ENCODE measurements around the gene LY6G6F.
A peak's percentile ranks its signal among the peaks of the same experiment; 100 is the strongest.
"Not testable (repeated sequence)": the region's sequence is repeated elsewhere in the genome, so short reads cannot be mapped to it uniquely, and the experiment has no call there.

The LY6G6F gene

DNA sequence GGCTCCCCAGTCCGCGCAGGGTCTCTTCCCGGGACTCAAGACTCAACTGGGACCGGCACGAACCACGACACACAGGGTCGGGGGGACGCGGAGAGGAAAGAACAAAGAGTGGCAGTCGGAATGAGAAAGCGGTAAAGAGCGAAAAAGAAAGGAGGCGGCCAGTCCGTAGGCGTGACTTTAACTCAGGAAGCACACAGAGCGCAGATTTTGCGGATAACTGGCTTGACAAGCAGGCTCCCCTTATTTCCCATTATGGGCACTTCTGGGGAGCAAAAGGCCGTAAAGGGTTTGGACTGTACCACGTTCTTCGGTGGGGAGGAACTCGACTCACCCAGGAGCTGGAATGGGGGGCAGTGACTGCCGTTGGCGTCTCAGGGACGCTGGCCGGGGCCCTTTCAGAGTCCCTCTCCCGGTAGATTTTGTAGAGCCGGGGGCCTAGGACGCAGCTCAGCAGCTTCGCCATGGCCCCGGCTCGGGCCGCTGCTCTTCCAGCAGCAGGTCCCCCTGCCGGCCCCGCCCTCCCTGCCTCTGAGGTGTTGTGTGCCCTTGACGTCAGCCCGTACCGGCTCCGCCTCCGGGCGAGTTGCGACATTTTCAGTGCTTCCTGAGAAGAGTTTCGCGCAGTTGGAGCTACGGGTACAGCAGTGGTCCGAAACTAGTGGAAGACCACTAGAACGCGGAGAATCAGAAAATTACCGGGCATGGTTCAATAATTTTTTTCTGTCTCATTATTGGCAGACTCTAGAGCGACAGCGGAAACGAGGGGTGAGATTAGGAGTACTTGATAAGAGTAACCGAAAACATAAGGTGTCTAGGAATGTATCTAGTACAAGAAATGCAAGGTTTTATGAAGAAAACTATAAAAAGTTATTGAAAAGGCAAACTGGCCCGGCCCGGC is 3.6 kb upstream of the LY6G6F start, which contains the start of gene ABHD16A:
ABHD16A (minus strand) TSS at position 506 of the 898 bp plus-strand sequence; CDS start at position 463, 43 bp downstream.
- DNase-seq = peak; percentile 98

DNA sequence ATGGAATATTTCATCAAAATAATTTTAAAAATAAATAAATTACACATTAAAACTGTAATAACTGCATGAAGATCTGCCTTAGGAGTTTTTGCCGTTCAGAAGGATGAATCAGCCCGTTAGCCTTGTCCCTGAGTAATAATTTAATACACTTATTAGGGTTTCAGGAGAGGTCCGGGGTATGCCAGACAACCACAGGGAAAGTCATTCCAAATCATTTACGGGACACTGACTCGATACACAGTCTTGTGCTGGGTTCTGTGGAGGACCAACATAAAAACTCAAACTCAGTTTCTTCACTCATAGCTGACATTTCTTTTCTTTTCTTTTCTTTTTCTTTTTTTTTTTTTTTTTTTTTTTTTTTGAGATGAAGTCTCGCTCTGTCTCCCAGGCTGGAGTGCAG is 735 bp upstream of the LY6G6F start:
- DNase-seq = no peak

DNA sequence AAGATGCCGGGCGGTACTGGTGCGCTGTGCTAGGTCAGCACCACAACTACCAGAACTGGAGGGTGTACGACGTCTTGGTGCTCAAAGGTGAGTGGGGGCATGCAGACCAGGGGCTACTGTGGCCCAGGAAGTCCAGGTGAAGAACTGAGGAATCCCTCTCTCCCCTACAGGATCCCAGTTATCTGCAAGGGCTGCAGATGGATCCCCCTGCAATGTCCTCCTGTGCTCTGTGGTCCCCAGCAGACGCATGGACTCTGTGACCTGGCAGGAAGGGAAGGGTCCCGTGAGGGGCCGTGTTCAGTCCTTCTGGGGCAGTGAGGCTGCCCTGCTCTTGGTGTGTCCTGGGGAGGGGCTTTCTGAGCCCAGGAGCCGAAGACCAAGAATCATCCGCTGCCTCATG is 1.0 kb downstream of the LY6G6F start:
- DNase-seq = no peak

DNA sequence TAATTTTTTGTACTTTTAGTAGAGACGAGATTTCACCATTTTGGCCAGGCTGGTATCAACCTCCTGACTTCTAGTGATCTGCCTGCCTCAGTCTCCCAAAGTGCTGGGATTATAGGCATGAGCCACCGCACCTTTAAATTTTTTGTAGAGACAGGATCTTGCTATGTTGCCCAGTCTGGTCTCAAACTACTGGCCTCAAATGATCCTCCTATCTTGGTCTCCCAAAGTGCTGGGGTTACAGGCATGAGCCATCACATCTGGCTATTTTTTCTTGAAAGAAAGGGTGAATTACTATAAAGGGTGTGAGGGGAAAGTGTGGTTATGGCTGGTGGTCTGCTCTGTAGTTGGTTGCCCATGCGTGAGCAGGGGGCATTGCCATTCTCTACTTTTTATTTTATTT is 1.6 kb downstream of the LY6G6F start:
- no peak for DNase-seq

DNA sequence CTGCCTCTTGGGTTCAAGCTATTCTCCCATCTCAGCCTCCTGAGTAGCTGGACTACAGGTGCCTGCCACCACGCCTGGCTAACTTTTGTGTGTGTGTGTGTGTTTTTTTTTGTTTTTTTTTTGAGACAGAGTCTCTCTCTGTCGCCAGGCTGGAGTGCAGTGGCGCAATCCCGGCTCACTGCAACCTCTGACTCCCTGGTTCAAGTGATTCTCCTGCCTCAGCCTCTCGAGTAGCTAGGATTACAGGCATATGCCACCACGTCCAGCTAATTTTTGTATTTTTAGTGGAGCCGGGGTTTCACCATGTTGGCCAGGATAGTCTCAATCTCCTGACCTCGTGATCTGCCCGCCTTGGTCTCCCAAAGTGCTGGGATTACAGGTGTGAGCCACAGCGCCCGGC is 2.5 kb downstream of the LY6G6F start:
- DNase-seq = not testable (repeated sequence)

DNA sequence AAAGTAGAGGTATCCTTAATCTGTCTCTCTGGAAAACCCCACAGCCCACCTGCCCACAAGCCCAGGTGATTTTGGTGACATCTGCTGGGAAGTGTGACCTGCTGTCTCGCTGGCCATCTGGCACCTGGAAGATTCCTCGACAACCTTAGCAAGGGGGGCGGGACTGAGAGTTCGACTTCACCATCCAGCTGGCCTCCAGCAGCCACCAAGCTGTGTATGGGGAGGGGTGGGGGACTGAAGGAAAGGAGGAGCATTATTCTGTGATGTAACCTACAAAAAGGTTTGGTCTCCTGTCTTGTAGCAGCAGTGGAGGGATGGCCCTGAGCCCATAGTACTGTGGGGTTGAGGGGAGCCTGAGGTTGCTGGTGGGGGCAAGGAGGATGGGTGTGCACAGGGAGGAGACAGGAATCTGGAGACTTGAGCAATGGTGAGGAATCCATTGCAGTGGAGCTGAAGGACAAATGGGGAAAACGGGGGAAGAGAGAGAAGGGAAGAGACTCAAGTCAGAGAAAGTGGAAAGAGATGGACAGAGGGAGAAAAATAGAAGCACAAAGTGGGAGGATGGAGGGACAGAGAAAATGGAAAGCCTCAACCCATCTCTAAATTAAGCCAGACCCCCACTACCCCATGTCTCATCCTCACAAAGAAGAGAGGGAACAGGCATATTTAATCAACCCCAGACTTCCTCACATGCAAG is 4.0 kb downstream of the LY6G6F start:
- DNase-seq = no peak

DNA sequence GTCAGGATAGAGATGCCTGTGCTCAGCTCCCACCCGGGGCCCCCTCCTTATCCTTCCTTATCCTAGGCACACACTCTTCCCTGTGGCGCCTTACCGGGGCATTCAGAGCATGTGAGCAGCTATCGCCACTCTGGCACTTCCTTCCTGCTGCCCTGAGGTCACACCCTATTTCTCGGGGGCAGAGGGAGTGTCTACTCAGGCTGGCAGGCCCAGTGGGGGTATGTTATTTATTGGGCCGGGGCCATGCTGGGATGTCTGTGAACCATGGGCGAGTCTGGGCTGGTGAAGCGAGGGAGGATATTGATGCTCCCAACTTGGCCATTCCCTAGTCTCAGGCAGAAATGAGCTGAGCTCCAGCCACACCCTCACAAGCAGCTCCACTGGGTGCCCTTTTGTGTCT is 4.6 kb downstream of the LY6G6F start:
- no peak for DNase-seq

DNA sequence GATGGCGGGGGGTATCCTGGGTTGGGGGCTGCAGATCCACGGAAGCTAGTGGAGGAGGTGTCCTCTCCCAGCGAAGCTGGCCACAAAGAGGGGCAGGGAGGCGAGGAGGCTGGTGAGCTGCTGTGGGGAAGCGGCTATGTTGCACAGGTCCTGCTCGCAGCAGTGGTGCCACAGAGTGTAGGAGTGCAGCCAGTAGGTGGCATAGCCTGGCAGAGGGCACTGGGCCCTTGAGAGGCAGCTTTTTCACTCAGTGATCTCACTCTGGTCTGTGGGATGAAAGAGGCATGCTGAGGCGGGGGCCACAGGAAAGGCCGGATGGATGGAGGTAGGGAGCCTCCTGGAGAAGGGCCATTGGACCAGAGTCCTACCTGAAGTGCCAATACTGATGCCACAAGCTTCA is 5.6 kb downstream of the LY6G6F start:
- no peak for DNase-seq

DNA sequence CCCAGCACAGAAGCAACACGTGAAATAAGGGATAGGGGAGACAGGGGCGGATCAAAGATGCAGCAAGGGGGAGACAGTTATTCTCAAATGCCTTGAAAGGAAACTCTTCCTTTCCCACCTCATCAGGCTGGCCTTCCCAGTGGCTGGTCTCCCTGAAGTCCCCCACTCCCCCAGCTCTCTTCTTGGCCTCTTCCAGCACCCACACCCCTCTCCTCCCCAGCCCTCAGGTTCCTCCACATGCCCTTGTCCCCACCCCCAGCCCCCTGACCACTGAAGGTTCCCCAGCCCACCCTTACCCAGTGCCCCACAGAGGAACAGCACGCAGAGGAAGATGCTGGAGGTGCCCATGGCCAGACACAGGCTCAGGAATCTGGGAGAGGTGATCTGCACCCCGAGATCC is 6.8 kb downstream of the LY6G6F start:
- no peak for DNase-seq

DNA sequence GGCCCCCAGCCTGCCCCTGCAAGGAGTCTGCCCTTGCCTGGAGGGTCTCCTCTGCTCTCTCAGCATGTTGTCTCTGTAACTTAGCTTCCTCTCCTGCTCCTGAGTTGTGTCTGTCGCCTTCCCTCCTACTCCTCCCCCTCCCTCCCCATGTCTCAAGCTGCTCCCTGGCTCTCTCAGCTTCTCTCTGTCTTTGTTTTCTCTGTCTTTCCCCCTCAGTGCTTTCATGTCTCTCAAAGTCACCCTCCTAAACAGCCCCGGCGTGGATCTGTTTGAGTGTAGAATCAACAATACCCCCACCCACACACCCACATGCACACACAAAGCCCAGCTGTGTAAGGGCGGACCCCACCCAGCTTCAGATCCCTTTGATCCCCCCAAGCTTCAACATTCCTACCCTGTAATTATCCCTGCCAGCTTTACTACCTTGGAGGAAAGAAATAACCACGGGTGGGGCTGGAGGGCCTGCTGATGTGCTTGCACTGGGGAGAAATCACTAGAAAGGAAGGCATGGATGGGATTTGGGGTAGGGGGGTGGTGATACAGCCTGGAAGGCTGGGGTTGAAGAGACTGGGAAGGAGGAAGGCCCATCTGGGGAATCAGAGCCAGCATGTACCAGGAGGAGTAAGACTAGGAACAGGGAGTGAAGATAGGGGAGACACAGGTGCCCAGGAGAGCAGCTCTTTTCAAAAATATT is 7.5 kb downstream of the LY6G6F start:
- DNase-seq = no peak

DNA sequence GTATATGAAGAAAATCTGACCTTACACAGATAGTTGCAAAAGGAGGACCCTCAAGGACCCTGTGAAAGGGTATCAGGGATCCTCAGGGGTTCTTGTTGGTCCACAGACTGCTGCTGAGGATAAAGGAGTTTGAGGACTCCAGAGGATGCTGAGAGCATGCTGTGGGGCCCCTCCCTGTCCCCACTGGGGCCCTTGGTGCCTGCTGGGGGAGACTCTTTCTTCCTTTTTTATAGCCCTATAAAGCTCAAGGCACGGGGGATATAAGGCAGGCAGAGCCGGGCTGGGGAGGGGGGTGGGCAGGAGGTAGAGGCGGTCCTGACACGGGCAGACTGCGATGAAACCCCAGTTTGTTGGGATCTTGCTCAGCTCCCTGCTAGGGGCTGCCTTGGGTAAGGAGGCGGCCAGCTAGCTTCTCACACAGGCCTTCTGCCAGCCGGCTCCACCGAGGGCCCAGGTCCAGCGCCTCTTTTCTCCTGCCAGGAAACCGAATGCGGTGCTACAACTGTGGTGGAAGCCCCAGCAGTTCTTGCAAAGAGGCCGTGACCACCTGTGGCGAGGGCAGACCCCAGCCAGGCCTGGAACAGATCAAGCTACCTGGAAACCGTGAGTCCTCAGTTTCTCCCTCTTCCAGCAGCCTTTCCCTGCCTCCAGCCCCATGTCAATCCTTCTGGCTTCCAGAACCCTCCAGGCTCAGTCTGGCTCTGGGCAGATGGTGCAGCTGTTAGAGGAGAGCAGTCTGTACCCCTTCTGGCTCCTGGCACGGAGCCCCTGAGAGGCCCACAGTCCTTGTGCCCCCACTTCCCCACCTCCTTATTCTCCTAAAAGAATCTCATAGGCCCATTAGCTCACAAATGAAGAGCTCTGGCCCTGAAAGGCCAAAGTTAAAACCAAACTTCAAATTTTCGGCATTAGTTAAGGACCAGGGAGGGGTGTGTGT is 8.6 kb downstream of the LY6G6F start, which contains the start of gene LY6G6D:
LY6G6D (plus strand) TSS at position 327 of the 937 bp plus-strand sequence; CDS start at position 335, 8 bp downstream.
- DNase-seq = no peak

DNA sequence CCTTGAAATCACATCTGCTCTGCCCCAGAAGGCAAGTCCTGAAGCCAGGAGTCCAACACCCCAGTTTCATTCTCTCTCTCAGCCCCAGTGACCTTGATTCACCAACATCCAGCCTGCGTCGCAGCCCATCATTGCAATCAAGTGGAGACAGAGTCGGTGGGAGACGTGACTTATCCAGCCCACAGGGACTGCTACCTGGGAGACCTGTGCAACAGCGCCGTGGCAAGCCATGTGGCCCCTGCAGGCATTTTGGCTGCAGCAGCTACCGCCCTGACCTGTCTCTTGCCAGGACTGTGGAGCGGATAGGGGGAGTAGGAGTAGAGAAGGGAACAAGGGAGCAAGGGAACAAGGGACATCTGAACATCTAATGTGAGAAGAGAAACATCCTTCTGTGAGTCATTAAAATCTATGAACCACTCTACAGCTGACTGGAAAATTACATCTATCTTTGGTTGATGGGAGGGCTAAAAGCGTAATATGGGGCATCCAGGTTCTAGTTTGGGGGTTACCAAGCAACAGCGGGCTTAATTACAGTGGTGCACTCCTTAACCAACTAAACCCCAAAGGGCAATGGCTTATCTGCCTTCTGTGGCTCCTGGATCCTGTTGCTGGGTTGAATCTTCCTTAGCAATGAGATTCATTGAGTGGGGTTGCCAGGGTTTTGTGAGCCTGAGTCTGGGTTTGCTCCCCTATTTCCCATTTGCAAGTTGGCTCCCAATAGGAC is 11.0 kb downstream of the LY6G6F start:
- DNase-seq = no peak

DNA sequence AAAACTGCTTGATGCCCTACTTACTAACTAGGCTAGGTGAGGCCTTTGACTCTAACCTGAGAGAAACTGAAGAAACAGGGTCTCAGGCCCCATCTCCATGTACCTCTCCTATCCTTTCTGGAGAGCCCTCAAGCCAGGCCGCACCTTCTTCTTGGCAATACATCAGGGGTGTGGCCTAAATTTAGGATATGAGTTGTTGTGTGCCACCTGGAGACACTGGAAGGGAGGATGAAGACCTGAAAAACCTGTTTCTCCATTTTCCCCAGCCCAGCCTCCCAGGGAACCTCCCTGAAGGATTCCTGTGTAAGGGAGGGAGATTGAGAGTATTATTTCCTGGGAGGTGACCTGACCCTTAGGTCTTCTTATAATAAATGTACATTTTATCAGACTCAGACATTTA is 11.6 kb downstream of the LY6G6F start:
- DNase-seq = no peak

DNA sequence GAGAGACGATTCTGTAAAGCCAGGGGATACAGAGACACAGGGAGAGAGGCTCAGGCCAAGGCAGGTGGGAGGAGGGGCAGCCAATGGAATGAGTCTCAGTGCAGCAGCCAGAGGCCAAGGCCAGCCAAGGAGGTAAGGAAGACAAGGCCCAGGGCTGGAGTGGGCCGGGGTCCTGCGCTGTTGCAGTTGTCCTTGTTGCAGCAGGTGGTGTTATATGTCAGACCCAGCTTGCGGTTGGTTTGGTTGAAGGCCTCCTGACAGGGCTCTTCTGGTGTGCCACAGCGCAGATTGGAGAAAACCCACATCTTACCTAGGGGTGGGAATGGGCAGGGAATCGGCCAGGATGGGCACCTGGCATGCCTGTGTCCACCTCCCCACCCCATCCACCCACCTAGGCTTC is 12.3 kb downstream of the LY6G6F start:
- no peak for DNase-seq

DNA sequence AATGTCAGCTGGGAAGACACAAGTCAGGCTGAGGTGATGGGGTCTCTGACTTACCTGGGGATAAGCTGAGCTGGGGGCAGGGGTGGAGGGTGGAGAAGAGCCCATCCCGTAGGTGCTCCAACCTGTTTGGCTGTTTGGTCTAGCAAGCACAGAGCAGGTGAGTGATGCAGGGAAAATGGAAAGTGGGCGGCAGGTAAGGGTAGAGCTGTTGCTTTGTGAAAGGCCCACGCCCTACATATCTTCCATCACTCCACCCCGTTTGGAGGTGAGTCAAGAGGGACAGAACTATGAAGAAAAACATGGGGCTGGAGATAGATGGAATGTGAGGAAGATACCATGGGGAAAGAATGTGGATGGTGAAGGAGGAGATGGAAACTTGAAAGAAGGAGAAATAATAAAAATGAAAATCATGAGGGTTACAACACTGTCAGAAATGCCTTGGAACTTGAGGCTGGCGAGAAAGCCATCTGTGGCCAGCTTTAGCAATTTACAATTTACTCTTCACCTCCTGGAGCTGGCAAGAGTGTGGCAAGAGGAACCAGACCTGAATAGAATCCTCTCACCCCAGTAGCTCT is 13.6 kb downstream of the LY6G6F start:
- DNase-seq = no peak

DNA sequence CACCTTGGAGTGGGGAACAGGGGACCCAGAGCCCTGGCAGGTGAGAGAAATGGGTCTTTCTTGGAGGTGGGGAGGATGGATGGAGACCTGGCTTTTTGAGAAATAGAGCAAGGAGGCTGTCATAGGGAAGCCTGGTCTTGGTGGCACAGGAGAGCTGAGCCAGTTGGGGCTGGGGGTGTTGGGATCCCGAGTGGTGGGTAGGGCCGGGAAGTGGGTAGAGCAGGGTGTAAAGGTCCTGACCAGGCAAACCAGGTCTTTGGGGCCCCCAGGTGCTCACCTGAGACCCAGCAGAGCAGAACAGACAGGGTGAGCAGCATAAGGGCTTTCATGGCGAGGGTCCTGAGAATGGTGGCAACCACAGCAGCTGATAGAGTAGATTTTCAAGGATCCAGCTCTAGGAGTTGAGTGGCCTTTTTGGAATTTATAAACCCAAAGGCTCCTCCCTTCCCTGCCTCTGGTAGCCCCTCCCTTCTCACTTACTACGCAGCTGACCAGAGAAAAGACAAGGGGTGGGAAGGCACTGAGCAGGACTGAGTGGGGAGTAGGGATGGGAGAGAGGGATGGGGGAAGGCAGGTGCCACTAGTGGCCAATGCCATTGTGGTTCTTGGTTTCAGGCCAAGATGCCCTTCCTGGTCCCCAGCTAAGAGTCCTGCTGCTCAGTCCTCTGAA is 14.8 kb downstream of the LY6G6F start, which contains the start of gene LY6G6C:
LY6G6C (minus strand) TSS at position 396 of the 670 bp plus-strand sequence; CDS start at position 329, 67 bp downstream.
- DNase-seq = no peak

DNA sequence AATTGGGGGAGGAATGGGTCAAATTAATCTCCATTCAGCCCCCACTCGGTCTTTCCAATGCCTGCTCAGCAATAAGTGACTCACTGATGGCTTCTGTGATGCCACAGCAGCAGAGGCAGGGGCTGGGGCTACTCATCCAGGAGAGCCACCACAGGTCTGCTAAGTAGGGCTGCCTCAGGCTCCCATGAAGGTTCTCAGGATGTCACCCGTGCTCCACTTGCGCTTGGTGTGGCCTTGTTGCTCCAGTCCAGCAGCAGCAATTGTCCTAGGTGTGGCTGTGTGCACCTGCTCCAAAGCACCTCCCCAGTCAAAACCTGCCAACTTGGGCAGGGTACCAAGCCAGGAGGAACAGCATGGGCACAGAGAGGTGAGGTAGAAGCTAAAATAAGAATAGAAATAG is 15.5 kb downstream of the LY6G6F start:
- DNase-seq = no peak

DNA sequence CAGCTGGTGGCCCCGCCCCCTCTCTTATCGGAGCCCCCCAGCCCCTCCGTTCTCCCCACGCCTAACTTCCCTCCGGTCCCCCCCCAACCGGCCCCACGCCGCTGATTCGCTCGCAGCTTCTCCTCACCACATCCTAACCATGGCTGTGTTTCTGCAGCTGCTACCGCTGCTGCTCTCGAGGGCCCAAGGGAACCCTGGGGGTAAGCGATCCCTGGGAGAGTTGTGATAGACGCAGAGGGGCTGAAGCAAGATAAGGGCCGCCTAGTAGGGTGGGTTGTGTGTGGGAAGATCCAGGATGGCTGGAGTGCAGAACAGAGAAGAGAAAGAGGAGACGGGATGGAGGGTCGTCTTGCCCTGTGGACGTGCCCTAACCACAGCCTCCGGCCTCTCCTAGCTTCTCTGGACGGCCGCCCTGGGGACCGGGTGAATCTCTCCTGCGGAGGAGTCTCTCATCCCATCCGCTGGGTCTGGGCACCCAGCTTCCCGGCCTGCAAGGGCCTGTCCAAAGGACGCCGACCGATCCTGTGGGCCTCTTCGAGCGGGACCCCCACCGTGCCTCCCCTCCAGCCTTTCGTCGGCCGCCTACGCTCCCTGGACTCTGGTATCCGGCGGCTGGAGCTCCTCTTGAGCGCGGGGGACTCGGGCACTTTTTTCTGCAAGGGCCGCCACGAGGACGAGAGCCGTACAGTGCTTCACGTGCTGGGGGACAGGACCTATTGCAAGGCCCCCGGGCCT is 16.7 kb downstream of the LY6G6F start, which contains the start of gene MPIG6B:
MPIG6B (plus strand) TSS at position 129 of the 735 bp plus-strand sequence; CDS start at position 140, 11 bp downstream.
- DNase-seq = no peak

DNA sequence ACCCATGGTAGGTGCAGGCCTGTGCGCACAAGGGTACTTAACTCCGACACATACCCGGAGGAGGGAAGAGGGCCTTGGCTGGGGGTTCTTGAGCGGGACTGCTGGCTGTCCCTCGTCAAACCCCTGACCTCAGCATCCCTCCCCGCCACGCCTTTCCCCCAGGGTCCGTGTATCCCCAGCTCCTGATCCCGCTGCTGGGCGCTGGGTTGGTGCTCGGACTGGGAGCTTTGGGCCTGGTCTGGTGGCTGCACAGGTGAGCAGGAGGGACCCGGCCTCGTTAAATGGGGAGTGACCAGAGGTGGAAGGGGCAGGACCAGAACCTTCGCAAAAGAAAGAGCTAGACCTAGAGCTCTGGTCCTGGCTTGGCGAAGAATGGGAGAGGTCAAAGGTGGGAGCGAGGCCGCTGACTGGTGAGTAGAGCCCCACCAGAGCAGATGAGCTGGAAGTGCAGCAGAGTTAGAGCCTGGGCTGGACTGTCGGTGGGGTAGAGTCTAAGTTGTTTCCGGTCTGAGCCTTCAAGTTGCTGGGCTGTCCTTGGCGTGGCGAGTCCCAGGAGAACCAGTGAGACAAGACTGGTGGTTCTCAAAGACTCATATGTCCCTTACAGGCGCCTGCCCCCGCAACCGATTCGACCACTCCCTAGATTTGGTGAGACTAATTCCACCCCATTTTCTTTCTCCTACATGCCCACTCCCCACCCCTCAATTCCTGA is 17.5 kb downstream of the LY6G6F start:
- no peak for DNase-seq

All from activated CD4-positive, alpha-beta T cell treated with anti-CD3 and anti-CD28 coated beads for 4 hours (primary cell).